GM23338 (cell line): ENCODE results near the gene KCNMA1.

Experiments used
- CREB1 ChIP-seq: fragments of 250-450 bp; sonication (Bioruptor Pico); IDR thresholded peaks from 2 replicates; pipeline ENCODE4 v1.5.0; 2020; ENCODE audit warnings: low read depth, mild to moderate bottlenecking, moderate library complexity
- CTCF ChIP-seq, 2 experiments: fragments of 200-600 bp in 1 of 2; sonication (generic) in 1 of 2; conservative IDR thresholded peaks; 2 replicates each; pipeline versions ENCODE4 v1.5.1 to v1.6.1; 2016 to 2017; ENCODE audit warnings: antibody characterized with exemption in 2 of 2, low read depth in 2 of 2, mild to moderate bottlenecking in 2 of 2, moderate library complexity in 1 of 2
- ETS1 ChIP-seq: IDR thresholded peaks from 2 replicates; pipeline ENCODE4 v1.6.1; 2016; ENCODE audit warnings: antibody characterized with exemption
- EZH2 ChIP-seq: fragments of 200-600 bp; sonication (generic); IDR thresholded peaks from one replicate; pipeline ENCODE4 v1.8.0; 2017; ENCODE audit warnings: antibody characterized with exemption, mild to moderate bottlenecking, low read depth; ENCODE audit not compliant: unreplicated experiment
- EZH2phosphoT487 ChIP-seq: fragments of 200-600 bp; sonication (generic); IDR thresholded peaks from one replicate; pipeline ENCODE4 v1.8.1; 2018; ENCODE audit warnings: antibody characterized with exemption; ENCODE audit not compliant: unreplicated experiment
- JUNB ChIP-seq: IDR thresholded peaks from one replicate; pipeline ENCODE4 v1.6.1; 2016; ENCODE audit warnings: antibody characterized with exemption; ENCODE audit not compliant: unreplicated experiment
- POLR2AphosphoS5 ChIP-seq: IDR thresholded peaks from 2 replicates; pipeline ENCODE4 v1.6.1; 2016; ENCODE audit warnings: antibody characterized with exemption, low read depth
- REST ChIP-seq: IDR thresholded peaks from one replicate; pipeline ENCODE4 v1.6.1; 2018; ENCODE audit warnings: antibody characterized with exemption; ENCODE audit not compliant: unreplicated experiment
- STAT1 ChIP-seq: IDR thresholded peaks from one replicate; pipeline ENCODE4 v1.6.1; 2016; ENCODE audit warnings: antibody characterized with exemption; ENCODE audit not compliant: unreplicated experiment
- ZNF114 ChIP-seq: fragments of 250-450 bp; sonication (Bioruptor Pico); IDR thresholded peaks from 2 replicates; pipeline ENCODE4 v1.5.0; 2020; ENCODE audit warnings: mild to moderate bottlenecking, moderate library complexity
- ZNF331 ChIP-seq: fragments of 250-450 bp; sonication (Bioruptor Pico); IDR thresholded peaks from 2 replicates; pipeline ENCODE4 v1.5.0; 2020; ENCODE audit warnings: low read depth, mild to moderate bottlenecking, moderate library complexity
- ZNF462 ChIP-seq: fragments of 250-450 bp; sonication (Bioruptor Pico); IDR thresholded peaks from 2 replicates; pipeline ENCODE4 v1.5.0; 2020; ENCODE audit warnings: mild to moderate bottlenecking, moderate library complexity

- TF ChIP-seq EZH2phosphoT487 = no peak
- no peak for TF ChIP-seq CTCF (conservative IDR thresholded peaks at IDR 0.05; ENCODE audit: low read depth in 2 of 2)
- no peak for TF ChIP-seq EZH2
- TF ChIP-seq POLR2AphosphoS5 = no peak
- TF ChIP-seq JUNB = no peak
- TF ChIP-seq ETS1 = no peak
- no peak for TF ChIP-seq REST
- no peak for TF ChIP-seq ZNF331 (CRISPR knock-in tag)
- TF ChIP-seq CREB1 (CRISPR knock-in tag) = no peak
- no peak for TF ChIP-seq STAT1
- no peak for TF ChIP-seq ZNF462
- TF ChIP-seq ZNF114 (CRISPR knock-in tag) = no peak
Observed at GRCh38 chr10:77626266-77626935, 11.2 kb downstream of the KCNMA1 start.
